ENCODE data around the gene SLC2A4. TPM values are rescaled to one million over a fixed set of nuclear protein-coding genes. Genes with fewer than 3 reads are reported as not detected.

Gene SLC2A4
- total RNA-seq, 4 donors from 2014 or later, result 144 to 197 (median 157) TPM

DNA sequence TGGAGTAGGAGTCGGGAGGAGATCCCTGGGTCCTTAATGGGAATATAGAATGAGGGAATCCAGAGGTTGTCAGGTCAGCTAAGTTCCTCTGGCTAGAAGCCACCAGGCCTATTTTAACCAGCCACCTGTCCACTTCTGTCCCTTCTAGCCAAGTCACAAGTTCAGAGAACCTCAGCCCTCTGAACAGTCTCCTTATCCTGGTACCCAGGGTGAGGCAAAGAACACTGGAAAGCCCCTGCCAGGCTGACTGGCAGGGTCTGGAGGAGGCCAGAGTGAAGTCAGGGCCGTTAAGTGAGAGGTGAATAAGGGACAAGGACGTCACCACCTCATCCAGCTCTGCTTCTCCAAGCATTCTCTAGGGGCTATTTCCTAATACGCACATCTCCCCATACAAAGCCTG is 32.7 kb upstream of the SLC2A4 start:
- 65% methylated on average over 4 of the region's 4 CpGs for WGBS
- H3K4me1 ChIP-seq, result peaks cover 39 to 56% (median 49%) of the 10 kb centered on the region in 4 donors
- H3K36me3 ChIP-seq, result peaks cover 28 to 35% (median 34%) of the 10 kb centered on the region in 4 donors
- no peaks in the 10 kb centered on the region for H3K9me3 ChIP-seq
- H3K4me3 ChIP-seq, result no peak overlapping the region
- intact Hi-C loops (cut with DNase I), result no loop called here
- H3K27me3 ChIP-seq, result no peaks in the 10 kb centered on the region
- TF ChIP-seq POLR2AphosphoS5 (IDR thresholded peaks at IDR 0.05) (no peak), EP300 (IDR thresholded peaks at IDR 0.05) (no peak), CTCF (IDR thresholded peaks at IDR 0.05) (no peak), POLR2A (IDR thresholded peaks at IDR 0.05; ENCODE audit: low read depth) (no peak)
- H3K27ac ChIP-seq (replicated peaks in 1 of 4), result peak overlapping the region in 1 of 4 donors; percentile 10
- DNase-seq (ENCODE audit: extremely low spot score), result no peak

- 75% methylated on average over 6 of the region's 6 CpGs for WGBS
- H3K9me3 ChIP-seq, result no peaks in the 10 kb centered on the region
- H3K27ac ChIP-seq (replicated peaks in 1 of 4), result peak overlapping the region in 1 of 4 donors; percentile 10
- H3K36me3 ChIP-seq, result peaks cover 24 to 34% (median 32%) of the 10 kb centered on the region in 4 donors
- peak overlapping the region in 1 of 4 donors; percentile 95 for H3K4me3 ChIP-seq
- intact Hi-C loops (cut with DNase I), result no loop called here
- no peaks in the 10 kb centered on the region for H3K27me3 ChIP-seq
- DNase-seq (ENCODE audit: extremely low spot score), result no peak
- peaks cover 36 to 53% (median 45%) of the 10 kb centered on the region in 4 donors for H3K4me1 ChIP-seq
- TF ChIP-seq POLR2AphosphoS5 (IDR thresholded peaks at IDR 0.05) (no peak), POLR2A (IDR thresholded peaks at IDR 0.05; ENCODE audit: low read depth) (no peak), CTCF (IDR thresholded peaks at IDR 0.05) (no peak), EP300 (IDR thresholded peaks at IDR 0.05) (no peak)
Observed at GRCh38 chr17:7249214-7249613, 32.3 kb upstream of the SLC2A4 start.

DNA sequence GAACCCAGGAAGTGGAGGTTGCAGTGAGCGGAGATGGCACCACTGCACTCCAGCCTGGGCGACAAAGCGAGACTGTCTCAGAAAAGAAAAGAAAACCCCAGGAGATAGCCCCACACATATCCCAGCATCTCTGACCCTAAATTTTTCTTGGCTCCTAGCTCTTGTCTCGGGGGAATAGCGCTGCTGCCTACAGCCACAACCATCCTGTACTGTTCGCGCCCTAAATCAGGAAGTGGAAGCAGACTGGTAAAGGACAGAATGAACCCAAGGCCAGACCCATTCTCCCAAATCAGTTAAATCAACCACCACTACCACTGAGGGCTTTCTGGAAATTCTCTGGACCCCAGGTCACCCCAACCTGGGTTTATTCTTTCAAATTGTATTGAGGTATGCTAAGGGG is 31.7 kb upstream of the SLC2A4 start:
- Histone ChIP-seq H3K27ac (replicated peaks in 1 of 4) (peak overlapping the region in 3 of 4 donors; percentile 98 to 100 (median 99)), H3K4me1 (peaks cover 36 to 52% (median 45%) of the 10 kb centered on the region in 4 donors), H3K27me3 (no peaks in the 10 kb centered on the region), H3K4me3 (peak overlapping the region; percentile 78 to 98 (median 96)), H3K9me3 (no peaks in the 10 kb centered on the region), H3K36me3 (peaks cover 24 to 34% (median 32%) of the 10 kb centered on the region in 4 donors)
- no peak for DNase-seq (ENCODE audit: extremely low spot score)
- intact Hi-C loops (cut with DNase I), result loop anchor here (10.0 kb wide), 1 partner anchor 305 kb away; the partner anchor contains the start of gene TNFSF13
- 86% methylated on average over 7 of the region's 7 CpGs for WGBS
- no peak for TF ChIP-seq POLR2AphosphoS5 (IDR thresholded peaks at IDR 0.05)
- TF ChIP-seq POLR2A (IDR thresholded peaks at IDR 0.05; ENCODE audit: low read depth), result no peak
- TF ChIP-seq CTCF (IDR thresholded peaks at IDR 0.05), result no peak
- TF ChIP-seq EP300 (IDR thresholded peaks at IDR 0.05), result no peak

GRCh38 chr17:7250695-7251627 is 30.6 kb upstream of the SLC2A4 start:
- Histone ChIP-seq H3K9me3 (no peaks in the 10 kb centered on the region), H3K27ac (replicated peaks in 1 of 4) (peak overlapping the region; percentile 98 to 100 (median 99)), H3K27me3 (no peaks in the 10 kb centered on the region), H3K36me3 (peaks cover 23 to 34% (median 32%) of the 10 kb centered on the region in 4 donors), H3K4me3 (peak overlapping the region; percentile 78 to 98 (median 96)), H3K4me1 (peaks cover 36 to 52% (median 45%) of the 10 kb centered on the region in 4 donors)
- WGBS, result under 1% methylated on average over 18 of the region's 55 CpGs
- intact Hi-C loops (cut with DNase I), result loop anchor here (10.0 kb wide), 1 partner anchor 304 kb away; the partner anchor contains the start of gene TNFSF13
- TF ChIP-seq POLR2A (IDR thresholded peaks at IDR 0.05; ENCODE audit: low read depth) (no peak), POLR2AphosphoS5 (IDR thresholded peaks at IDR 0.05) (no peak), CTCF (IDR thresholded peaks at IDR 0.05) (no peak), EP300 (IDR thresholded peaks at IDR 0.05) (no peak)
- DNase-seq (ENCODE audit: extremely low spot score), result no peak

All from esophagus muscularis mucosa (tissue), 4 donors.